Activated CD4-positive, alpha-beta T cell treated with anti-CD3 and anti-CD28 coated beads, Interleukin-2, amount 10 ng/mL, durations not matched to agents 24 days and 14 days (primary cell): ENCODE measurements around the gene UBE2G2. TPM values are rescaled to one million over a fixed set of nuclear protein-coding genes. Genes with fewer than 3 reads are reported as not detected.
A peak's percentile ranks its signal among the peaks of the same experiment; 100 is the strongest.

Source experiments
- DNase-seq: peaks from one replicate; pipeline ENCODE4 v3.0.0; 2022
- H3K27ac Mint-ChIP-seq: one replicate; pipeline ENCODE4 v1.8.0; 2022; ENCODE audit warnings: mild to moderate bottlenecking, mixed read lengths
- H3K27me3 Mint-ChIP-seq: one replicate; pipeline ENCODE4 v1.8.0; 2022; ENCODE audit warnings: mixed read lengths
- H3K36me3 Mint-ChIP-seq: one replicate; pipeline ENCODE4 v1.8.0; 2022; ENCODE audit warnings: low read depth, mild to moderate bottlenecking, mixed read lengths
- H3K4me1 Mint-ChIP-seq: one replicate; pipeline ENCODE4 v1.8.0; 2021; ENCODE audit warnings: mixed read lengths
- H3K4me3 Mint-ChIP-seq: one replicate; pipeline ENCODE4 v1.8.0; 2022; ENCODE audit warnings: mild to moderate bottlenecking, moderate library complexity, mixed read lengths
- H3K9me3 Mint-ChIP-seq: one replicate; pipeline ENCODE4 v1.8.0; 2021; ENCODE audit warnings: mixed read lengths
- intact Hi-C: fragments of 100-400 bp; cut with micrococcal nuclease; formaldehyde crosslinking; loops from one replicate; pipeline ENCODE4 v1.15.1; 2023
- total RNA-seq: library from RNA; stranded (reverse); gene quantifications from 2 replicates; pipeline ENCODE4 v1.2.3, GENCODE V29; 2022

UBE2G2 gene
- total RNA-seq, 1 donor from 2014 or later = 148 TPM

- Mint-ChIP-seq H3K4me3 (no peak overlapping the region), H3K27ac (no peak overlapping the region), H3K27me3 (peaks cover 20% of the 10 kb centered on the region), H3K4me1 (no peaks in the 10 kb centered on the region), H3K9me3 (no peaks in the 10 kb centered on the region), H3K36me3 (no peaks in the 10 kb centered on the region)
- no peak for DNase-seq
- intact Hi-C loops = loop anchor here (10.0 kb wide), 1 partner anchor 215 kb away; no protein-coding TSS in a partner anchor
These were observed 72.1 kb downstream of the UBE2G2 start for GRCh38 chr21:44729336-44730027.

GRCh38 chr21:44728716-44729115 is 72.9 kb downstream of the UBE2G2 start:
- no peaks in the 10 kb centered on the region for H3K4me1 Mint-ChIP-seq
- H3K36me3 Mint-ChIP-seq = no peaks in the 10 kb centered on the region
- H3K27ac Mint-ChIP-seq = no peak overlapping the region
- no peak for DNase-seq
- H3K27me3 Mint-ChIP-seq = peaks cover 25% of the 10 kb centered on the region
- intact Hi-C loops = no loop called here
- H3K4me3 Mint-ChIP-seq = no peak overlapping the region
- H3K9me3 Mint-ChIP-seq = no peaks in the 10 kb centered on the region

GRCh38 chr21:44727757-44728156 is 73.9 kb downstream of the UBE2G2 start:
- H3K9me3 Mint-ChIP-seq = no peaks in the 10 kb centered on the region
- no peaks in the 10 kb centered on the region for H3K4me1 Mint-ChIP-seq
- no peak overlapping the region for H3K27ac Mint-ChIP-seq
- peaks cover 31% of the 10 kb centered on the region for H3K27me3 Mint-ChIP-seq
- no peak for DNase-seq
- no peaks in the 10 kb centered on the region for H3K36me3 Mint-ChIP-seq
- intact Hi-C loops = no loop called here
- H3K4me3 Mint-ChIP-seq = no peak overlapping the region

- intact Hi-C loops = no loop called here
These were observed 74.3 kb downstream of the UBE2G2 start for GRCh38 chr21:44727321-44727720.

GRCh38 chr21:44726826-44727225 is 74.8 kb downstream of the UBE2G2 start:
- DNase-seq = no peak
- H3K9me3 Mint-ChIP-seq = no peaks in the 10 kb centered on the region
- H3K4me3 Mint-ChIP-seq = no peak overlapping the region
- intact Hi-C loops = no loop called here
- H3K4me1 Mint-ChIP-seq = peaks cover 3% of the 10 kb centered on the region
- H3K36me3 Mint-ChIP-seq = no peaks in the 10 kb centered on the region
- H3K27ac Mint-ChIP-seq = no peak overlapping the region
- H3K27me3 Mint-ChIP-seq = peaks cover 35% of the 10 kb centered on the region

More at GRCh38 chr21:44727321-44727720, 74.3 kb downstream of the UBE2G2 start:
- no peaks in the 10 kb centered on the region for H3K9me3 Mint-ChIP-seq
- no peak overlapping the region for H3K27ac Mint-ChIP-seq
- H3K36me3 Mint-ChIP-seq = no peaks in the 10 kb centered on the region
- no peak for DNase-seq
- H3K27me3 Mint-ChIP-seq = peaks cover 35% of the 10 kb centered on the region
- no peak overlapping the region for H3K4me3 Mint-ChIP-seq
- H3K4me1 Mint-ChIP-seq = peaks cover 3% of the 10 kb centered on the region

GRCh38 chr21:44724926-44725325 is 76.7 kb downstream of the UBE2G2 start:
- DNase-seq = no peak
- Mint-ChIP-seq H3K9me3 (no peaks in the 10 kb centered on the region), H3K27me3 (peaks cover 49% of the 10 kb centered on the region), H3K27ac (no peak overlapping the region), H3K36me3 (no peaks in the 10 kb centered on the region), H3K4me3 (no peak overlapping the region), H3K4me1 (peaks cover 3% of the 10 kb centered on the region)
- intact Hi-C loops = no loop called here

- Mint-ChIP-seq H3K4me3 (no peak overlapping the region), H3K27ac (no peak overlapping the region), H3K36me3 (no peaks in the 10 kb centered on the region), H3K9me3 (no peaks in the 10 kb centered on the region), H3K27me3 (peaks cover 55% of the 10 kb centered on the region), H3K4me1 (peaks cover 3% of the 10 kb centered on the region)
- DNase-seq = no peak
- intact Hi-C loops = no loop called here
These were observed 77.4 kb downstream of the UBE2G2 start for GRCh38 chr21:44724196-44724595.

GRCh38 chr21:44723177-44724131 is 78.2 kb downstream of the UBE2G2 start:
- H3K4me1 Mint-ChIP-seq = peaks cover 3% of the 10 kb centered on the region
- intact Hi-C loops = no loop called here
- no peaks in the 10 kb centered on the region for H3K9me3 Mint-ChIP-seq
- no peak overlapping the region for H3K27ac Mint-ChIP-seq
- H3K27me3 Mint-ChIP-seq = peaks cover 62% of the 10 kb centered on the region
- DNase-seq = no peak
- no peaks in the 10 kb centered on the region for H3K36me3 Mint-ChIP-seq
- H3K4me3 Mint-ChIP-seq = peak overlapping the region; percentile 3

GRCh38 chr21:44722731-44723130 is 78.9 kb downstream of the UBE2G2 start:
- Mint-ChIP-seq H3K27me3 (peaks cover 68% of the 10 kb centered on the region), H3K4me1 (peaks cover 3% of the 10 kb centered on the region), H3K4me3 (no peak overlapping the region), H3K9me3 (no peaks in the 10 kb centered on the region), H3K36me3 (no peaks in the 10 kb centered on the region), H3K27ac (no peak overlapping the region)
- no peak for DNase-seq
- intact Hi-C loops = no loop called here

- Mint-ChIP-seq H3K27ac (no peak overlapping the region), H3K4me1 (peaks cover 7% of the 10 kb centered on the region), H3K9me3 (peaks cover 7% of the 10 kb centered on the region), H3K36me3 (no peaks in the 10 kb centered on the region), H3K4me3 (no peak overlapping the region), H3K27me3 (peaks cover 66% of the 10 kb centered on the region)
- intact Hi-C loops = no loop called here
- DNase-seq = no peak
These were observed 81.5 kb downstream of the UBE2G2 start for GRCh38 chr21:44720170-44720569.

Other genes starting within 250 kb of the UBE2G2 start
- not detected in 2 replicates for gene KRTAP10-3, start 243.0 kb downstream of the UBE2G2 start, total RNA-seq
- not detected in 2 replicates for gene KRTAP10-4, start 228.1 kb downstream of the UBE2G2 start, total RNA-seq
- gene KRTAP10-5, start 221.2 kb downstream of the UBE2G2 start, total RNA-seq = not detected in 2 replicates
- not detected in 2 replicates for gene KRTAP10-6, start 209.3 kb downstream of the UBE2G2 start, total RNA-seq
- not detected in 2 replicates for gene KRTAP10-7, start 201.2 kb downstream of the UBE2G2 start, total RNA-seq
- gene KRTAP10-8, start 189.7 kb downstream of the UBE2G2 start, total RNA-seq = not detected in 2 replicates
- not detected in 2 replicates for gene KRTAP10-9, start 174.7 kb downstream of the UBE2G2 start, total RNA-seq
- not detected in 2 replicates for gene KRTAP10-10, start 164.5 kb downstream of the UBE2G2 start, total RNA-seq
- not detected in 2 replicates for gene KRTAP10-11, start 155.4 kb downstream of the UBE2G2 start, total RNA-seq
- gene KRTAP12-4, start 147.2 kb downstream of the UBE2G2 start, total RNA-seq = not detected in 2 replicates
- not detected in 2 replicates for gene KRTAP12-3, start 143.9 kb downstream of the UBE2G2 start, total RNA-seq
- gene KRTAP12-2, start 134.9 kb downstream of the UBE2G2 start, total RNA-seq = not detected in 2 replicates
- not detected in 2 replicates for gene KRTAP12-1, start 119.7 kb downstream of the UBE2G2 start, total RNA-seq
- gene KRTAP10-12, start 104.6 kb downstream of the UBE2G2 start, total RNA-seq = not detected in 2 replicates
- not detected in 2 replicates for gene TSPEAR, start 90.2 kb downstream of the UBE2G2 start, total RNA-seq
- 90.3 and 90.6 TPM in 2 replicates for gene SUMO3, start 16.2 kb upstream of the UBE2G2 start, total RNA-seq
- gene PTTG1IP, start 71.9 kb upstream of the UBE2G2 start, total RNA-seq = 44.2 and 46.5 TPM in 2 replicates
- 265 and 266 TPM in 2 replicates for gene ITGB2, start 119.1 kb upstream of the UBE2G2 start, total RNA-seq
- gene SLX9, start 138.2 kb upstream of the UBE2G2 start, total RNA-seq = 74.6 and 80.8 TPM in 2 replicates